Naive B cell (primary cell): ENCODE data around the gene ARHGEF28. TPM values are rescaled to one million over a fixed set of nuclear protein-coding genes. Genes with fewer than 3 reads are reported as not detected.

Experiments
- ATAC-seq, 2 donors: fragments of 150-1000 bp; cut with Tn5 transposase; 2 replicates each; pipeline ENCODE4 v1.10.0; 2021; ENCODE audit warnings: low read depth in 2 of 2, mild to moderate bottlenecking in 2 of 2, moderate library complexity in 2 of 2
- DNase-seq: peaks from one replicate; pipeline ENCODE4 v3.0.0; 2022
- H3K27ac Mint-ChIP-seq, 6 donors: one replicate each; pipeline ENCODE4 v1.8.0; 2020 to 2022; ENCODE audit warnings: mild to moderate bottlenecking in 6 of 6, mixed read lengths in 6 of 6, moderate library complexity in 5 of 6, inconsistent platforms in 2 of 6
- H3K27me3 Mint-ChIP-seq, 3 donors: one replicate each; pipeline ENCODE4 v1.8.0; 2021 to 2022; ENCODE audit warnings: mixed read lengths in 3 of 3, mild to moderate bottlenecking in 1 of 3
- H3K36me3 Mint-ChIP-seq, 2 donors: one replicate each; pipeline ENCODE4 v1.8.0; 2020 to 2022; ENCODE audit warnings: mixed read lengths in 2 of 2, inconsistent platforms in 1 of 2, mild to moderate bottlenecking in 1 of 2
- H3K4me1 Mint-ChIP-seq, 3 donors: one replicate each; pipeline ENCODE4 v1.8.0; 2020 to 2022; ENCODE audit warnings: mixed read lengths in 3 of 3, inconsistent platforms in 1 of 3, mild to moderate bottlenecking in 1 of 3, moderate library complexity in 1 of 3
- H3K4me3 Mint-ChIP-seq, 8 donors: one replicate each; pipeline ENCODE4 v1.8.0; 2020 to 2022; ENCODE audit warnings: mild to moderate bottlenecking in 8 of 8, mixed read lengths in 8 of 8, moderate library complexity in 8 of 8, inconsistent platforms in 2 of 8
- H3K9me3 Mint-ChIP-seq, 7 donors: one replicate each; pipeline ENCODE4 v1.8.0; 2020 to 2022; ENCODE audit warnings: mixed read lengths in 7 of 7, mild to moderate bottlenecking in 5 of 7, inconsistent platforms in 2 of 7, moderate library complexity in 1 of 7
- polyA plus RNA-seq, 6 donors: library from polyadenylated mRNA; unstranded; fragments of 300-500 nt; fragmentation: Illumina TruSeq; gene quantifications; one replicate each; pipeline ENCODE4 v1.2.3, GENCODE V29; 2021; ENCODE audit warnings: low read depth in 6 of 6

ARHGEF28 gene
- polyA plus RNA-seq, 6 donors from 2014 or later = not detected

- no peak for ATAC-seq
- peaks cover 18 to 21% (median 19%) of the 10 kb centered on the region in 3 donors for H3K27me3 Mint-ChIP-seq
- no peak for DNase-seq
- H3K36me3 Mint-ChIP-seq = no peaks in the 10 kb centered on the region
- H3K27ac Mint-ChIP-seq = no peak overlapping the region
- no peak overlapping the region for H3K4me3 Mint-ChIP-seq
- H3K4me1 Mint-ChIP-seq = no peaks in the 10 kb centered on the region
- H3K9me3 Mint-ChIP-seq = peaks cover 0 to 3% (median 0%) of the 10 kb centered on the region in 7 donors
Measured at GRCh38 chr5:73883646-73884045, 257.6 kb downstream of the ARHGEF28 start.

- Mint-ChIP-seq H3K36me3 (no peaks in the 10 kb centered on the region), H3K9me3 (peaks cover 0 to 5% (median 0%) of the 10 kb centered on the region in 7 donors), H3K4me3 (no peak overlapping the region), H3K27me3 (peaks cover 24 to 52% (median 26%) of the 10 kb centered on the region in 3 donors), H3K4me1 (no peaks in the 10 kb centered on the region), H3K27ac (peak overlapping the region in 1 of 6 donors; percentile 36)
- no peak for ATAC-seq
- DNase-seq = no peak
Measured at GRCh38 chr5:73887688-73888087, 261.7 kb downstream of the ARHGEF28 start.

DNA sequence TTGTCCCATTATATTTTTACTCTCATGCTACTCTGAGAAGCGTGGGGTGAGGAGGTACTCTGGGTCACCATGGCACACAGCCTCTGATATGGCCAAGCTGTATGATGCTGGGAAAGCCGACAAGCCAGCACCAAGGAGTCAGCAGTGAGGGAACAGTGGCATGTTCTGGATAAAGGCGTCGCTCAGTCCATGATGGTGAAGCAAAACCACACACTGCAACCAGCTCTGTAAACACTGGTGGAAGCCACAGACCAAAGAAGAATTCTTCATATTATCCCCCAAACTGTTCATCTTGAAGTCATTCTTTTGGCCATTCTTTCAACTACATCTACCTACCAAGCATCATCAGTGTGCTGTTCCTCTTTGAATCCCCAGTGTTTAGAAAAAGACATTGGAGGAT lies 264.6 kb downstream of the ARHGEF28 start:
- H3K36me3 Mint-ChIP-seq = no peaks in the 10 kb centered on the region
- H3K4me1 Mint-ChIP-seq = no peaks in the 10 kb centered on the region
- peaks cover 34 to 74% (median 38%) of the 10 kb centered on the region in 3 donors for H3K27me3 Mint-ChIP-seq
- H3K9me3 Mint-ChIP-seq = peaks cover 0 to 5% (median 0%) of the 10 kb centered on the region in 7 donors
- H3K4me3 Mint-ChIP-seq = no peak overlapping the region
- DNase-seq (no peak), ATAC-seq (no peak)
- no peak overlapping the region for H3K27ac Mint-ChIP-seq

DNA sequence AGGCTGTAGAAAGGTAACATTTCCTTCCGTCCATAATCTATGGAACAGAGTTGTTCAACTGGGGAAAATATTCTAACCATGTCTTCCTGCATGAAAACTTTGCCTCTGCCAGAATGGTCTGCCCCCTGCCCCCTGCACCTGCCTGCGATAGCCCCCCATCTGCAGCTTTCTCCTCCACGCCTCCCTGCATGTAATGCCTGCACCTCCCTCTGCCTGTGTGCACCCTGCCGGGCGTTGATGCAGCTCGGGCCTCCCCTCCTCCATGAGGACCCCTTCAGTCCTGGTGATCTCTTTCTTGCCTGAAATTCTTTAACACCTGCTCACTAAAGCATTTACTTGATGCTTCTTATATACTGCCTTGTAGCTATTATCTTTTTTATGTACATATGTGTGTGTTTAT lies 266.2 kb downstream of the ARHGEF28 start:
- ATAC-seq = no peak
- H3K27me3 Mint-ChIP-seq = peaks cover 36 to 80% (median 40%) of the 10 kb centered on the region in 3 donors
- no peaks in the 10 kb centered on the region for H3K36me3 Mint-ChIP-seq
- H3K9me3 Mint-ChIP-seq = peaks cover 0 to 5% (median 0%) of the 10 kb centered on the region in 7 donors
- no peak for DNase-seq
- H3K4me1 Mint-ChIP-seq = no peaks in the 10 kb centered on the region
- peak overlapping the region in 1 of 6 donors; percentile 2 for H3K27ac Mint-ChIP-seq
- H3K4me3 Mint-ChIP-seq = no peak overlapping the region

GRCh38 chr5:73892806-73893205 lies 266.8 kb downstream of the ARHGEF28 start:
- Mint-ChIP-seq H3K27ac (no peak overlapping the region), H3K4me3 (no peak overlapping the region), H3K9me3 (peaks cover 0 to 5% (median 0%) of the 10 kb centered on the region in 7 donors), H3K36me3 (no peaks in the 10 kb centered on the region), H3K4me1 (no peaks in the 10 kb centered on the region), H3K27me3 (peaks cover 34 to 80% (median 38%) of the 10 kb centered on the region in 3 donors)
- DNase-seq (no peak), ATAC-seq (no peak)

- DNase-seq (no peak), ATAC-seq (no peak)
- Mint-ChIP-seq H3K4me3 (no peak overlapping the region), H3K9me3 (peaks cover 0 to 5% (median 0%) of the 10 kb centered on the region in 7 donors), H3K27ac (no peak overlapping the region), H3K27me3 (peaks cover 29 to 82% (median 30%) of the 10 kb centered on the region in 3 donors), H3K36me3 (no peaks in the 10 kb centered on the region), H3K4me1 (no peaks in the 10 kb centered on the region)
Measured at GRCh38 chr5:73893813-73894212, 267.8 kb downstream of the ARHGEF28 start.

- peak overlapping the region in 1 of 6 donors; percentile 66 for H3K27ac Mint-ChIP-seq
- ATAC-seq (no peak), DNase-seq (no peak)
- H3K9me3 Mint-ChIP-seq = peaks cover 0 to 5% (median 0%) of the 10 kb centered on the region in 7 donors
- no peaks in the 10 kb centered on the region for H3K36me3 Mint-ChIP-seq
- no peaks in the 10 kb centered on the region for H3K4me1 Mint-ChIP-seq
- peaks cover 25 to 75% (median 29%) of the 10 kb centered on the region in 3 donors for H3K27me3 Mint-ChIP-seq
- no peak overlapping the region for H3K4me3 Mint-ChIP-seq
Measured at GRCh38 chr5:73894860-73895259, 268.9 kb downstream of the ARHGEF28 start.

- Mint-ChIP-seq H3K36me3 (no peaks in the 10 kb centered on the region), H3K4me3 (no peak overlapping the region), H3K27ac (no peak overlapping the region), H3K4me1 (no peaks in the 10 kb centered on the region), H3K27me3 (peaks cover 21 to 69% (median 26%) of the 10 kb centered on the region in 3 donors), H3K9me3 (peaks cover 0 to 5% (median 0%) of the 10 kb centered on the region in 7 donors)
- DNase-seq = no peak
- ATAC-seq = no peak
Measured at GRCh38 chr5:73895471-73895870, 269.5 kb downstream of the ARHGEF28 start.

DNA sequence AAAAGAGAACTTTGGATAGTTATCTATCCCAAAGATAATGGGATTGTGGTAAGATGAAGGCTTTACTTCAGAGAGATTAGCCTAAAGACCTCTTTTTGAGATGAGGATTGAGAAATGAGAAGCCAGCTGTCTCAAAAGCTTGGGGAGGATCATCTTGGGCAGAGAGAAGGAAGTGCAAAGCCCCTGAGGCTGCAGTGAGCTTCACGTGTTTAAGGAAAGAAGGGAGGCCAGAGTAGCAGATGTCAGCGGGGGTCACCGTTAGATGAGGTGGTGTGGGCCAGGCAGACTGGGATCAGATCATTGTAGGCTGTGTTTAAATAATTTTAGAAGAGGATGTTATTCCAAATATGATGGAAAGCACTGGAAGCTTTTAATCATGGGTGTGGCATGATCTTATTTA lies 270.1 kb downstream of the ARHGEF28 start:
- Mint-ChIP-seq H3K4me1 (no peaks in the 10 kb centered on the region), H3K9me3 (peaks cover 0 to 5% (median 0%) of the 10 kb centered on the region in 7 donors), H3K27me3 (peaks cover 27 to 69% (median 30%) of the 10 kb centered on the region in 3 donors), H3K27ac (peak overlapping the region in 1 of 6 donors; percentile 50), H3K36me3 (no peaks in the 10 kb centered on the region), H3K4me3 (no peak overlapping the region)
- ATAC-seq (no peak), DNase-seq (no peak)

GRCh38 chr5:73896668-73897067 lies 270.7 kb downstream of the ARHGEF28 start:
- ATAC-seq (no peak), DNase-seq (no peak)
- Mint-ChIP-seq H3K9me3 (peaks cover 0 to 5% (median 0%) of the 10 kb centered on the region in 7 donors), H3K27ac (no peak overlapping the region), H3K36me3 (no peaks in the 10 kb centered on the region), H3K4me3 (no peak overlapping the region), H3K27me3 (peaks cover 30 to 68% (median 30%) of the 10 kb centered on the region in 3 donors), H3K4me1 (no peaks in the 10 kb centered on the region)

GRCh38 chr5:73897893-73898292 lies 271.9 kb downstream of the ARHGEF28 start:
- no peak for DNase-seq
- ATAC-seq = no peak
- H3K27ac Mint-ChIP-seq = no peak overlapping the region
- H3K4me1 Mint-ChIP-seq = no peaks in the 10 kb centered on the region
- H3K27me3 Mint-ChIP-seq = peaks cover 30 to 55% (median 33%) of the 10 kb centered on the region in 3 donors
- no peaks in the 10 kb centered on the region for H3K36me3 Mint-ChIP-seq
- no peaks in the 10 kb centered on the region for H3K9me3 Mint-ChIP-seq
- no peak overlapping the region for H3K4me3 Mint-ChIP-seq

- Mint-ChIP-seq H3K36me3 (no peaks in the 10 kb centered on the region), H3K4me3 (no peak overlapping the region), H3K27me3 (peaks cover 28 to 50% (median 30%) of the 10 kb centered on the region in 3 donors), H3K27ac (no peak overlapping the region), H3K9me3 (no peaks in the 10 kb centered on the region), H3K4me1 (no peaks in the 10 kb centered on the region)
- ATAC-seq (no peak), DNase-seq (no peak)
Measured at GRCh38 chr5:73899055-73899454, 273.1 kb downstream of the ARHGEF28 start.

GRCh38 chr5:73899916-73900315 lies 273.9 kb downstream of the ARHGEF28 start:
- H3K4me3 Mint-ChIP-seq = no peak overlapping the region
- ATAC-seq = no peak
- no peak overlapping the region for H3K27ac Mint-ChIP-seq
- no peaks in the 10 kb centered on the region for H3K36me3 Mint-ChIP-seq
- no peaks in the 10 kb centered on the region for H3K4me1 Mint-ChIP-seq
- DNase-seq = no peak
- H3K27me3 Mint-ChIP-seq = peaks cover 24 to 42% (median 29%) of the 10 kb centered on the region in 3 donors
- no peaks in the 10 kb centered on the region for H3K9me3 Mint-ChIP-seq

GRCh38 chr5:73900566-73900965 lies 274.6 kb downstream of the ARHGEF28 start:
- Mint-ChIP-seq H3K27ac (no peak overlapping the region), H3K4me3 (no peak overlapping the region), H3K27me3 (peaks cover 18 to 36% (median 29%) of the 10 kb centered on the region in 3 donors), H3K9me3 (no peaks in the 10 kb centered on the region), H3K36me3 (no peaks in the 10 kb centered on the region), H3K4me1 (no peaks in the 10 kb centered on the region)
- DNase-seq (no peak), ATAC-seq (no peak)

DNA sequence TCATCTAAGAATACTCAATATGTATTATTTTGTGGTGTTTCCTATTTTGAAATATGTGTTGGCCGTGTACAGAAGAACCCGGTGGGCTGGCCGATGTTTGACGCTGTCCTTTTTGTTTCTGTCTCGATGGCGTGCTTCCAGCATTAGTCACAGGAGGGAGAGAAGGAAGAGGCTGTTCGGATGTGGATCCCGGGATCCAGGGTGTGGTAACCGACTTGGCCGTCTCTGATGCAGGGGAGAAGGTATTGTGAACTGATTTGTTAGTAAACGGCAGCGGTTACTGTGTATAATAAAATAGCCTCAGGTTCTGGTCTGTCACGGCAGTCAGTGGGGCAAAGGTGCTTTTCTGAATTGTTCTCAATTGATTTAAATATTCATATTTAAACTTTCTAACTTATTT lies 275.0 kb downstream of the ARHGEF28 start:
- Mint-ChIP-seq H3K4me1 (no peaks in the 10 kb centered on the region), H3K27ac (no peak overlapping the region), H3K36me3 (no peaks in the 10 kb centered on the region), H3K9me3 (no peaks in the 10 kb centered on the region), H3K4me3 (no peak overlapping the region), H3K27me3 (peaks cover 18 to 31% (median 25%) of the 10 kb centered on the region in 3 donors)
- ATAC-seq (no peak), DNase-seq (no peak)
